Peyer's patch (tissue), 4 donors: Measurements from ENCODE around the gene WWOX.

ENCODE experiments used
- POLR2A ChIP-seq, 2 donors: fragments of 450-650 bp; IDR thresholded peaks; one replicate each; pipeline ENCODE4 v1.5.1; 2017; ENCODE audit warnings: antibody characterized with exemption in 2 of 2, mild to moderate bottlenecking in 2 of 2, moderate library complexity in 2 of 2
- TF ChIP-seq, protein P1 (sequence below), 6 experiments: fragments of 450-650 bp in 4 of 6; fragments of 200-600 bp in 2 of 6; sonication (generic) in 1 of 6; IDR thresholded peaks; one replicate each; pipeline ENCODE4 v1.5.1; 2017 to 2019; ENCODE audit warnings: antibody characterized with exemption in 6 of 6, mild to moderate bottlenecking in 3 of 6, moderate library complexity in 1 of 6

DNA sequence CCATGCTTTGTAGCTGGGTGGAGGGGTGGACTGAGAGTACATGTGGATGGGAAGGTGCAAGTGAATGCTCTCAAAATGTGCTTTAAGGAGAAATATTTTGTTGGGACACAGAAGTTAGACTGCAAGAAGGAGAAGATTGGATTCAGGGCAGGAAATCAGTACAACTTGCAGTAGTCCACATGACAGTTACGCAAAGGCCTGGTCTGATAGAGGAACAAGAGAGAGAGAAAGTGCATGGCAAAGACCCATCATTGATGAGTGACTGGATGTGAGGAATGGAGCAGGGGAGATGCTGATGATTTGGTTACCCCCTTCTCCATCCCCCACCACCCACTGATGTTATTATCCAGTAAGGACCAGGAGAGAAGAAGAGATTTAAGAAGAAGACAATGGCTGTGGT lies 1028.3 kb downstream of the WWOX start:
- TF ChIP-seq, protein P1, sequence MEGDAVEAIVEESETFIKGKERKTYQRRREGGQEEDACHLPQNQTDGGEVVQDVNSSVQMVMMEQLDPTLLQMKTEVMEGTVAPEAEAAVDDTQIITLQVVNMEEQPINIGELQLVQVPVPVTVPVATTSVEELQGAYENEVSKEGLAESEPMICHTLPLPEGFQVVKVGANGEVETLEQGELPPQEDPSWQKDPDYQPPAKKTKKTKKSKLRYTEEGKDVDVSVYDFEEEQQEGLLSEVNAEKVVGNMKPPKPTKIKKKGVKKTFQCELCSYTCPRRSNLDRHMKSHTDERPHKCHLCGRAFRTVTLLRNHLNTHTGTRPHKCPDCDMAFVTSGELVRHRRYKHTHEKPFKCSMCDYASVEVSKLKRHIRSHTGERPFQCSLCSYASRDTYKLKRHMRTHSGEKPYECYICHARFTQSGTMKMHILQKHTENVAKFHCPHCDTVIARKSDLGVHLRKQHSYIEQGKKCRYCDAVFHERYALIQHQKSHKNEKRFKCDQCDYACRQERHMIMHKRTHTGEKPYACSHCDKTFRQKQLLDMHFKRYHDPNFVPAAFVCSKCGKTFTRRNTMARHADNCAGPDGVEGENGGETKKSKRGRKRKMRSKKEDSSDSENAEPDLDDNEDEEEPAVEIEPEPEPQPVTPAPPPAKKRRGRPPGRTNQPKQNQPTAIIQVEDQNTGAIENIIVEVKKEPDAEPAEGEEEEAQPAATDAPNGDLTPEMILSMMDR (IDR thresholded peaks at IDR 0.05) = no peak
- no peak for TF ChIP-seq POLR2A (IDR thresholded peaks at IDR 0.05)
